DMS114 treated with DMSO at 0.1 percent for 48 hours (cell line): ENCODE measurements around the gene CEP72.
"Not testable (repeated sequence)": the region's sequence is repeated elsewhere in the genome, so short reads cannot be mapped to it uniquely, and the experiment has no call there.

Experiments
- DNase-seq: peaks from one replicate; lab custom pipeline; 2025; ENCODE audit not compliant: unreplicated experiment; lab: John Stamatoyannopoulos, UW

The CEP72 gene

GRCh38 chr5:595285-595875, 16.8 kb upstream of the CEP72 start:
- DNase-seq, result no peak

- no peak for DNase-seq
Observed at GRCh38 chr5:597871-598563, 14.1 kb upstream of the CEP72 start.

GRCh38 chr5:598564-598890, 13.6 kb upstream of the CEP72 start:
- no peak for DNase-seq

- no peak for DNase-seq
Observed at GRCh38 chr5:600886-601541, 11.1 kb upstream of the CEP72 start.

- DNase-seq, result no peak
Observed at GRCh38 chr5:601771-602465, 10.2 kb upstream of the CEP72 start.

- no peak for DNase-seq
Observed at GRCh38 chr5:602466-603035, 9.6 kb upstream of the CEP72 start.

- no peak for DNase-seq
Observed at GRCh38 chr5:603081-603998, 8.8 kb upstream of the CEP72 start.

- DNase-seq, result no peak
Observed at GRCh38 chr5:604391-604831, 7.7 kb upstream of the CEP72 start.

- not testable (repeated sequence) for DNase-seq
Observed at GRCh38 chr5:605090-605489, 7.0 kb upstream of the CEP72 start.

- DNase-seq, result no peak
Observed at GRCh38 chr5:606061-606460, 6.1 kb upstream of the CEP72 start.

GRCh38 chr5:606526-607399, 5.4 kb upstream of the CEP72 start:
- DNase-seq, result no peak

- no peak for DNase-seq
Observed at GRCh38 chr5:607541-608428, 4.4 kb upstream of the CEP72 start.

- no peak for DNase-seq
Observed at GRCh38 chr5:608429-609370, 3.4 kb upstream of the CEP72 start.

GRCh38 chr5:609506-609905, 2.6 kb upstream of the CEP72 start:
- DNase-seq, result no peak

GRCh38 chr5:610011-610743, 2.0 kb upstream of the CEP72 start:
- no peak for DNase-seq

GRCh38 chr5:610744-611730, 1.1 kb upstream of the CEP72 start:
- DNase-seq, result no peak
